ENCODE data around the gene TMEM184B.

The TMEM184B gene

DNA sequence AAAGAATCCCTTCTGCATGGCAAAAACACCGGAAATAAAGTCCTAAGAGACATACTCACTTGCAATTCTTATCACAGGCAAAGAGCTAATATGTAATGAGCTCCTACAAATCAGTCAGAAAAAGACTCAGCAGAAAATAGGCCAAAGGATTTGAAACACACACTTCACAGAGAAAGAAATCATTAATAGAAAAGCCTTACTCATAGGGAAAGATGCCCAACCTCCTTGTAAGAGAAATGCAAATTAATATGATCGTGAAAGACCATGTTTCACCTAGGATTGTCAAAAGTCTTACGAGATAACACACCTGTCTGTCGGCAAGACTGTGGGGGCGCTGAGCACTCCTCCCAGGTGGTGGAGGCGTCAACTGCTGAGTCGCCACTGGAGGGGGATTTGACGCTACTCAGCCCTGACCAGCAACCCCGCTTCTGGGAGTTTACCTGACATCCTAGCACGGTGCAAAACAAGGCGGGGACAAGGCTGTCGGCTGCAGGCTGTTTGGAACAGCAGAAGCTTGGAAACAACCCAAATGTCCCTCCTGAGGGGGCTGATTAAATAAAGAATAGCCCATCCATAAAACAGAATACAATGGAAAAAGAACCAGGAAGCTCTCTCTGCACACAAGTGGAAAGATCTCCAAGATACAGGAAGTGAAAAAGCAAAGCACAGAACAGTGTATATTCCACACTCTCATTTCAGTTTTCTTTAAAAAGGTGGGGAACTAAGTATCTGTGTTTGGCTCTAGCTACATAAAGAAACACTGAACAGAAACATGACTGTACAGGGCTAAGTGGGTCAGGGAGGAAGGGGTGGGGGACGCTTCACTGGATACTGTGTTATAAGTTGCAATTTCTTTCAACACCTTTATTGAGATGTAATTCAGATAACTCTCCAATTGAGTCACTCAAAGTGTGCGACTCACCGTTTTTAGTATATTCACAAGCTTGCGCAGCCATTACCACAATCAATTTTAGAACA is 33.0 kb upstream of the TMEM184B start:
- DNase-seq = no peak

DNA sequence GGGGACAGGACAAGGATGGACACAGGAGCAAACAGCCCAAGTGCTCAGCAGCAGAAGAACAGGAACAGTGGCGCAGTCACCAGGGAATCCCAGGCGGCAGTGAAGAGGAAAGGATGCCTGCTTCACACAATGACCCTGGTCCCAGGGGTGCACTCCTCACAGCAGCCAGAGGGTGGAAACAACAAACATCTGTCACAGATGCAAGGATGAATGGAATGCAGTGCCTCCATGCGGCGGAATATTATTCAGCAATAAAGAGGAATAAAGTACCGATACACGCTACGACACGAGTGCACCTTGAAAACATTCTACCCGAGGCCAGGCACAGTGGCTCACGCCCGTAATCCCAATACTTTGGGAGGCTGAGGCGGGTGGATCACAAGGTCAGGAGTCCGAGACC is 31.7 kb upstream of the TMEM184B start:
- DNase-seq = no peak

DNA sequence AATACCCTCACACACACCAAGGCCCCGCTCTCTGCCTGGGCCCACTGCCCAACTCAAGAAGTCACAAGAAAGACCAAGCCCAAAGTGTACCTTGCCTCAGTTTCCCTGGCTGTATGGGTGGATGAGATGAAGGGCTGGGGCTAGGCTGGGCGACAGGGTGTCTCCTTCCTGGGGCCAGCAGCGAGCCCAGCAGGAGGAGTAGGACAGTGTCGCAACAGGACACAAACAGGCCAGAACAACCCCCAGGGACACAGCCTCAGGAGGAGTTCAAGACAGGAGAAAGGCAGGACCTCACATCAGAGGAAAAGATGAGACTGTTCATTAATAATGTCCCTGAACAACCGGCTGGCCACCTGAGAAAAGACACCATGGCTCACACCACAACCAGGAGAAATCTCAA is 31.2 kb upstream of the TMEM184B start:
- no peak for DNase-seq

DNA sequence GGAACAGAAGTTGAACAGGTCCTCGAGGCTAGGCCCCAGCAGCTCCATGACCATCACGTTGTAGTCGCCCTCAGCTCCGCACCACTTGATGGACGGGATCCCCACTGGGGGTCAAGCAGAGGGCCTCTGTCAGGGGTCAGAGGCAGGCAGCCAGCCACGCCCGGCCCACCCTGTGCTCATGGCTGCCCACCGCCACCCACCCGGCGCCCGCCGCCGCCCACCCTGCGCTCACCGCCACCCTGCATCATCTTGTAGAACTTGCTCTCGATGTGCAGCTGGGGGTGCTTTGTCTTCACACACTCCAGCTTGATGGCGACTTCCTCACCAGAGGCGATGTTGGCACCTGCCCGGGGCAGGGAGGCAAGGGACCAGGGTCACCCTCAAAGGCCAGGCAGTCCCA is 30.1 kb upstream of the TMEM184B start:
- DNase-seq = no peak

DNA sequence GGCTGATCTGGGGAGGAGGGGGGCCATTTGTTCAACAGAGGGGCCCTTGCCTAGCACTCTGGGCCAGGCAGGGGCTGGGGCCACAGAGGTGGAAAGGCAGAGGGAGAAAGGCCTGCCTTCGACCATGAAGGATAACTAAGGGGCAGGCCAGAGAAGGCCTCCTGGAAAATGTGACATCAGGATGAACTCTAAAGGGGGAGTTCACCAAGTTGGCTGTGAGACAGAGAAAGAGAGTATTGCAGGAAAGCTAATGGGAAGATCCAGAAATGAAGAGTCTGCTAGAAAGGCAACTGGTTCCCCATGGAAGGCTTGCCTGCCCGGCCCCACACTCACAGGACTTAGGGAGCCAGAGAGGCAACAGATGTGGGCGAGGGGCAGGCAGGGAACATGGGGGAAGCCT is 28.1 kb upstream of the TMEM184B start:
- DNase-seq = no peak

DNA sequence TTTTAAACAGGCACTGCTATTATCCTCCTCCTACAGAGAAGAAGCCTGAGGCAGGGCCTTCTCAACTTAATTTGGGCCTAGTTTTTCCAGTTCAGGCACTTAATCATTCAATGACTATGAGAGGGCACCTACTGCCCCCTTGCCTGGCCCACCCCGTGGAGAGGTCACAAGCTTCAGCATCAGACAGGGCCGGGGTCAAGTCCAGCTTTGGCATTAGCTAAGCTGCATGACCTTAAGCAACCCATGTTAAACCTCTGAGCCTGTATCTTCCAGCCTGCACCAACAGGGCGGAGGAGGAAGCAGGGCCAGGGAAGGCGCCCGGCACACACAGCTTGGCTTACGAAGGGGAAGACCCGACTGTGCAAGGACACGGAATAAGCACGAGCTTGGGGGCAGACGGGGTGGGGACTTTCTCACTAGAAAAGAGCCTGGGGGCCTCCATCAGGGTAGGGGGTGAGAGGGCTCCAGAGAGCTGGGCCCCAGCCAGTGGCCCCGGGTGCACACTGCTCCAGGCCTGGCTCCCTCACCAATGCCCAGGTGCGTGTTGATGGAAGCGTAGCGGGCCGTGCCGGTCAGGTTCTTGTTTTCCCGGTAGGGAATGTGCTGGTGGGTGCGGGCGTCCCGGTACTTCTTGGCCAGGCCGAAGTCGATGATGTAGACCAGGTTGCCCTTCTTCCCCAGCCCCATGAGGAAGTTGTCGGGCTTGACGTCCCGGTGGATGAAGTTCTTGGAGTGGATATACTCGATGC is 27.6 kb upstream of the TMEM184B start:
- no peak for DNase-seq

DNA sequence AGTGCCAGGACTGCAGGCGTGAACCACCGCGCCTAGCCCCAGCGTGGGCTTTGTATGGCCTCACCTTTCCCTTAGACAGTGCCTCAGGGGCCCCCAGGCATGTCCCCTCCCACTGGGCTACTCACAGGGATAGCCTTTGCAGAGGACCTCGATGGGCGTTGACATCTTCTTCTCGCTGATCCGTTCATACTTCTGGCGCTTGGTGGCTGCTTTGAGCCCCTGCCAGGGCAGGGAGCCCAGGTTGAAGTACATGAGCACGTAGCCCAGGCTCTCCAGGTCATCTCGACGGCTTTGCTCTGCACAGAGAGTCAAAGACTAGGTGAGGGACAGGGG is 26.9 kb upstream of the TMEM184B start:
- DNase-seq = no peak

DNA sequence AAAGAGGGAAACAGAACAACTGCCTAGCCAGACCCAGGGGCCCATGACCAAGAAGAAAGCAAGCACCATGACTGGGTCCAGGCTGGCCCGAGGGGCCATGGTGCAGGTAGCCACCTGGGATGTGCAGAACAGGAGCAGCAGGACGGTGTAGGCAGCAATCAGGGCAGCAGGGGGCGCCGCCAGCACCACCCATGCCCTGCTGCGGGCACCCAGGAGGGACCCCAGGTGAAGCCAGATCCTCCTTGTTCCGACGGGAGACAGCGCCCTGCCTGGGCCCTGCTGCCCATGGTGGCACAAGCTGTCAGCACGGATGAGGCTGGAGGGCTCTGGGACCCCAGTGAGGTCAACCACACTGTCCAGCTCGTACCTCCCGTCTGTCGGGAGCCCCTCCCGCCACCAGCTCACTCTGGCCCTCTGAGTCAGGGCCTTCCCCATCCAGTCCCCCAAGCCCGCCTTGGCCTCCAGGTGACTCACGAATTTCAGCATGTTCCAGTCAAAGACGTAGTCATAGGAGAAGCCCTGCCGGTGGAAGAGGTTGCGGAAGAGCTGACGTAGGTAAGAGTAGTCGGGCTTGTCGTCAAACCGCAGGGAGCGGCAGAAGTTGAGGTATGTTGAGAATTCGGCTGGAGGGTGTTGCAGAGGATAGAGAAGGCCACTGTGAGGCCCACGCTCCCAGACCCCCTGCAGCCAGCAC is 25.6 kb upstream of the TMEM184B start:
- no peak for DNase-seq

DNA sequence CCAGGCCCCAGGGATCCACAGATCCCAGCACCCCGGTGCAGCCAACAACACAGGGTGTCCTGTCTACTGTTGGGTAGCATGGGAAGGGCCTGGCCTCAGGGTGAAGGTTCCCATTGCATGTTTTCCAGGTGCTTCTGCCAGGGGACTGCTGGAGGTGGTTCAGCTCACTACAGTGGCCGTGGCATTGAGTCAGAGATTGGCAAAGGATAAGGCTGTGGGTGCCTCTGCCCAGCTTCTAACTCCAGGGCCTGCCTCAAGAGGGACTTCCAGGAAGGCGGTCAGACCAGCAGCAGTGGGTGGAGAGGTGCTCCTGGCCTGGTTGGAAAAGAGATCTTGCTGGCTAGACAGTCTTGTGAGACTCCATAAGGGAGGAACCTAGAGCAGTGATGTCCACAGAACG is 23.6 kb upstream of the TMEM184B start:
- DNase-seq = no peak

DNA sequence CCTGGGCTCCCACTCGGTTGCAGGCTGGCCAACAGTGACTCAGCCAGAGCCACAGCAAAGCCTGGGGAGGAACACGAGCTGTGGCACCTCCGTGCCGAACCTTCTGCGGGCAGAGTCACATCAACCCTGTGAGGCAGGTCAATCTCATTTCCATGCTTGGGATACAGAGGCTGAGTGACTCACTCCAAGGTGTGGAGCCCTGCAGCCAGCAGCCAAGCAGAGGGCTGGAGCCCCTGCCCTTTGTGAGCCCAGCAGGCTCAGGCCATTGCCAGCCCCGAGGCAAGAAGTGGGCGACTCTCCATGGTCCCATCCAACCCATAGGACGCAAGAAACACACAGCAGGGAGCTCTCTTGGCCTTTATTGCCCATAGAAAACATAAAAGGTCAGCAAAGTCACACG is 23.1 kb upstream of the TMEM184B start:
- no peak for DNase-seq

DNA sequence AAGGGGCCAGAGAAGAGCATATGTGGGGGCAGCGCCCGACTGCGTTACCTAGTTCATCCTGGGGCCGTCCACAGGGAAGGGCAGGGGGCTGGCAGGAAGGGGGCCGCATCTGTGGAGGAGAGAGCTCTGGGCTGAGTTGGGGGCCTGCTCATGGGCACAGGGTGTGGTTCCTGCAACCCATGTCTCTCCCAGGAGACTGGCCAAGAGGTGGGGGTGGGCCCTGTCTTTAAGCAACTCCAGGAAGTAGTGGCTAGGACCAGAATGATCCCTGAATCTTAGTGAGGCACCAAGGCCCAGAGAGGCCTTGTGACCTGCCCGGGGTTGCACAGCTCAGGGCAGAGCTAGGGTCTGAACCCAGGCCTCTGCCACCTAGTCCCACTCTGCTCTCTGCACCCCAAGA is 22.5 kb upstream of the TMEM184B start:
- DNase-seq = no peak

DNA sequence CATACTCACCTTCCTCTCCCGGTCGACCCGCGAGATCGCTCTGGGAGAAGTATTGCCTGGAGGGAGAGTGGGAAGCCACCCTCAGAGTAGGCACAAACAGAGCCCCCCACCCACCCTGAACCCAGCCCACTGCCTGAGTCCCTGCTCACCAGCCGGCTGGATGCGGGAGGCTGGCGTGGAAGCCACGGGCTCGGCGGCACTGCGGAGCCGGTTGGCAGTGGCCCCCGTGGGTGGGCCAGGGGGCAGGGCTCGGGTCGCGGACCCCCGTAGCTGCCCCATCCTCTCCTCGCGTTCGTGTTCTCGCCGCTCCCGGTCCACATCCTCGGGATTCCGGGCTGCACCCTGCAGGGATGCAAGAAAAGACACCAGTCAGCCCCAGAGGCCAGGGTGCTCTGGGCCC is 21.4 kb upstream of the TMEM184B start:
- DNase-seq = no peak

DNA sequence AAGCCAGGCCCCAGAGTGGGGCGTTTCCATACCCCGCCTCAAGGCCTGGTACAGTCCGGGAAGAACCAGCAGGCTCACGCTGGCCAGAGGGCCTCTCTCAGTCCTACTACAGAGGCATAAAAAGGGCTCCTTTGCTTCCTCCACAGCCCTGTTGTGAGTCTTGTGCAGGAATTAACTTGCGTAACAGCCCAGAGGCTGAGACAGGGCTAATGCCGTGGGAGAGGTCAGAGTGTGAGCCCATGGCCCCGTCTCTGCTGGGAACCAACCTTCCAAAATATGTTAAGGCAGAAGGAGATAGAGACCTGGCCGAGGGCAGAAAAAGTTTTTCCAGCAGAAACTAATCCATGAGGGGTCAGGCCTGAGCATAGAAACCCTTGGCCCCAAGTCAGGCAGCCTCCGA is 19.9 kb upstream of the TMEM184B start:
- no peak for DNase-seq

DNA sequence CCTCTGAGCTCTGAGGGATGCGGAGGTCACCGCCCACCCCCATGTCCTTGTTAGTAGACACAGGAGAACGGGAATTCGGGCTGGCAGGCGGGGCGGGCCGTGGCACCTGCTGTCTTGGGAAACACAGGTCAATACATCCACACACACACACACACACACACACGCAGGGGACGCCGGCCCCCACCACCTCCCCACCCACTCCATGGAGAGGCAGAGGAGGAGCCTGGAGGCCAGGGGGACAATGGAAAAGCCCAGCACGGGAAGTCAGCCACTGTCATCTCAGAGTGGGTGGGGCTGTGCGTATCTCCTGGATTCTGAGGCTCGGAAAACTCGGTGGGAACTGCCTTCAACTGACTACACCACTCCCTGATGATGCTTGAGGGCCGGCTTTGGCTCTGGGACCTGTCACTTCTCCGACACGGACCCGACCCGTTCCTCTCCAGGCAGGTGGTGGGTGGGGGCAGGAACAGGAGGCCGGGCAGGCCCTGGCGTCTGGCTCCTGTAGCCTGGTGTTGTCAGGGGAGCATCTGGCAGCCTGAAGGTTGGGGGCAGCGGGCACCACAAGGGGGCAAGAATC is 18.5 kb upstream of the TMEM184B start:
- DNase-seq = no peak

DNA sequence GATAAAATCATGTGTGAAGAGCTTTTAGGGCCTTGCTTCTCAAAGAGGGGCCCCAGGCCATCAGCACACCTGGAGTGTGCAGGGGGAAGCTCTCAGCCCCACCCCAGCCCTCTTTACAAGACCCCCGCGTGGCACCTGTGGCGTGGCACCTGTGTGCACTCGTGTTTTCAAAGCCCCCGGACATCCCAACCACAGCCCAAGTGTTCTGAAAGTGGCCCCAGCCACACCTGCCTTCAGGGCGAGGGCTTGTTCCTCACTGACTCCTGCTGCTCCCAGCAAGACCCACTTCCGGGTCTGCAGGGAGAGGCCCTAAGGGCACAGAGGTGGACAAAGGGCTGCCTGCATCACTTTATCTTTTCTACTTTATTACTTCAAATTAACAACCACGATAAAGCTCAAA is 17.5 kb upstream of the TMEM184B start:
- no peak for DNase-seq

DNA sequence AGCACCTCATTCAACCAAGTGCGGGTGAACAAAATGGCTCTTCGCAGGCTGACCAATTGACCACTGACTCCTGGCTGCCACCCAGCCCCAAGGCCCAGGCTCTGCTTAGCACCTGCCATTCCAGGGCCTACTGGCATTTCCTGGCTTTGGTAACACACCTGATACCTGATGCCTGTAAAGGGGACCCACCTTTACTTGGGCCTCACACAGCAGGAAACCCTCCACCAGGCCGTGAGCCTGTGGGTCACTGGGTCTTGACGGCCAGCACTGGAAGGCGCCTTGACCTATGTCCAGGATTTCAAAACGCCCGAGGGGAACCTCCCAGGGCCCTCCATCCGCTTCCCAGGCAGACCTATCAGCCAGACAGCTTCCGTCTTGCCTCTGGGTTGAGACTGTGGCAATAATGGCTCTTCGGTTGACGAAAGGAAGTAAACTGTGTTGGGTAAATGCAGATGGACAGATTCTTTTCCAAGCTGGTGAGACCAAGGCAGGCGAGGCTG is 16.8 kb upstream of the TMEM184B start:
- no peak for DNase-seq

DNA sequence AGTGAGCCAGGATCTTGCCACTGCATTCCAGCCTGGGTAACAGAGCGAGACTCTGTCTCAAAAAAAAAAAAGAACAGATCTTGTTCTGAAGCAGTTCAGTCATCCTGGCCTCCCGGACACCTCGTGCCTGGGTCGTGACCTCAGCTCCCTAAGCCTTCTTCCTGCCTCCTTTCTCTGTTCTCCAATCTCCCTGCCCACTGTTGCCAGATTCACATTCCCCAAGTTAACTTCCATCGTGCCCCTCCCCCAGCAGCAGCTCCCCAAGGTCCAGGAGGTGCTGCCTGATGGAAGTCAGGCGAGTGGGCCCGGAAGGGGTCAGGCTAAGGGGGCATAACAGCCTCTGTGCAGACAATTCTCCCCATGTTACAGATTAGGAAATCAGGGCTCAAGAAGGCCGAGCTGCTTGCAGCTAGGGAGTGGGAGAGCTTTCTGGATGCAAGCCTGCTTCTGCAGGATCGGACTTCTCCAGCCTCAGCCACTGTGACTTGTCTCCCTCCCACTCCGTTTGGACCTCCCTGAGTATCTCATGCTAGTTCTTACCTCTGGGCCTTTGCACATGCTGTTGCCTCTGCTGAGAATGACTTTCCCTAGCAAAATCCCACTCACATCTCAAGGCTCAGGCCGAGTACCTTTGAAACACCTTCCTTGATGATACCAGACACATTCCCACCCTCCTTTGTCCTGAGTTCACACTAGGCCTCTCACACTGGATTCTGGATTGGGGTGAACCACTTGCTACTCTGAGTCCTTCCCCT is 14.3 kb upstream of the TMEM184B start:
- DNase-seq = no peak

DNA sequence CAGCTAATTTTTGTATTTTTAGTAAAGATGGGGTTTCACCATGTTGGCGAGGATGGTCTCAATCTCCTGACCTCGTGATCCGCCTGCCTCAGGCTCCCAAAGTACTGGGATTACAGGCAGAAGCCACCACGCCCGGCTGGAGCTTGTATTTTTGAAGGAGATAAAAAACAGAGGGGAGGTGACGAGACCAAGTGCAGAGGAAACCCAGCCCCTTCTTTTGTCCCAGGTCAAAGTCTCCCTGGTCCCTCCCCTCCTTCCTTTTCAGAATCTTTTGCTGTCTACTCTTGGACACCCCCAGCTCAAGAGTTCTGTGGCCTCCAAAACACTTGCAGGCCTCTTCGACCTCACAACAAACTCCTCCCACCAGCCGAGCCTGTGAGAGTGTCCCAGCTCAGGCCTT is 12.2 kb upstream of the TMEM184B start:
- DNase-seq = no peak

DNA sequence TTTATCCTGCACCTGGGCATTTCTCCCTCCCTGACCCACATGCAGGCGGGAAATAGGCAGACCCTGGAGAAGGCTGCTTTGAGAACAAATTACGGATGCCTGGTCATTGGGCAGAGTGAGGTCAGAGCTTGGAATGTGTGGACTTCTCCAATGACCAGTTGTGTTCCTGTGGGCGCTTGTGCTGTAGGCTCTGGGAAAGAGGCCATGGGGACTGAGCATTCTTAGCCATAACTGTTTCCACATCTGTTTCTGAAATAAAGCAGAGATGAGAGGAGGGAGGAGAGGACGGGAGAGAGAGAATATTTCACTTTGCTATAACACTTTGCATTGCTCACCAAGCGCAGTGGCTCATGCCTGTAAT is 11.2 kb upstream of the TMEM184B start:
- no peak for DNase-seq

DNA sequence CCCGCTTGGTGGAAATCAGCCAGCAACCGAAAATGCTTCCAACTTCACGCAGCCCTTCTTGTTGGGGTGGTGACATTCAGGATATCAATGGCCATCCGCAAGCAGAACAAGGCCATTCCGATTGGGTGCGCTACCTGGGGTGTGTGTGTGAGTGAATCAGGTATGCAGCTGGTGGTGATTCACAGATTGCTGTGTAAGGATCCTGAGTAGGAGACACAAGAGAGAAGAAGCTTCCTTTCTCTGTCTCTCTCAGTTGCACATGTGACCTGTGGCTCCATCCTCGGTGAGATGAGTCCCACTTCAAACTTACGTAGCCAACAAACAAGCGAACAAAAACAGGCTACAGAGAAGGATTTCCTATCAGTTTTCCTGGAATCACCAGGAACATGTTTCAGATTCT is 9.6 kb upstream of the TMEM184B start:
- no peak for DNase-seq

DNA sequence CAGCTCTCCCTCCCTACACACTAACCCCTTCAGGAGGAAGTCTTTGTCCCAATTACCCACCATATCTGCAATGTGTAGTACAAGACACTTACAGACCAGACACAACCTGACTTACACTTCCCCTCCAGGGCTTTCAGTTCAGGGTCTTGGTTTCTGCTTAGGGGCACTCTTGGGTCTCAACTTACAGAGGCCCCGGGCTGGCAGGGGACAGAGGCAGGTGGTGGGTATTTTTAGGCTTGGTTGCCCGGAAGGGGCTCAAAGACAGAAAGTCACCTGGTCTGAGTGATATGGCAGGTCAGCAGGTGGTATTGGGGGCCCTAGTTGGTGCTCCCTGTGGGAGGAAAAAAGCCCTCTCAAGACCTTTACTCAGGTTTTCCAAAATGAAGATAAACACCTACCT is 3.4 kb upstream of the TMEM184B start:
- DNase-seq = no peak

DNA sequence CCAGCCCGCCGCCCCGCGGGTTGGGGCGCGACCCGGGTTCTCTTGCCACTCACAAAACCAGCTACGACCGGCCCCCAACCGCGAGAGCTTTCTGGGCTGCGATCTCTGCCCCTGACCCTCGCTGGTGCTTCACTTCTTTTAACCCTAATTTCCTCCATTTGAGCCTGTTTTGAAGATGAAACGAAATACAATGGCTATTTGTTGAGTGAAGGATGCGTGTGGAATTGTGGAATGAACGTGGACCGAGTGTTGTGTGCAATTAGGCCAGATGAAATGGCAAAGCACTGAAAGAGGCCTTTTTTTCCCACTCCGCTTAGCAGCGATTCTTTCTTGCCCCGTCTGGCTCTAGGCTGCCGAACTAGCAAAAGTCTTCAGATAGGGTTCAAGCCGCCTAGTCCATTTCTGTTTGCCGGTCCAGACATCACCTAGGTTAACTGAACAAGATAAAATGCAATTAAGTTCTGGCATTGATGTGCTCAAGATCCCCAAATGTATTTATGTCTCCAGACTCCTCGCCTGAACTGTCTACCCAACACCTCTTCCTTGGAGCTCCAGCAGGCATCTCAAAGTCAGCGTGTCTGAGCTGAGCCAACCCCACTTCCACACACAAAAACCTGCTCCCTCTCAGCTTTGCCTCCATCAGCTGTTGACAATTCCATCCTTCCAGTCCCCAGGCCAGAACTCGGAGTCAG is 471 bp upstream of the TMEM184B start:
- no peak for DNase-seq

Data from NCI-H1694 (cell line).